Glutamatergic neuron (in vitro differentiated cells): ENCODE measurements around the gene ATP5MG. TPM values are rescaled to one million over a fixed set of nuclear protein-coding genes. Genes with fewer than 3 reads are reported as not detected.

ENCODE experiments used
- DNase-seq: peaks from one replicate; pipeline ENCODE4 v3.0.0; 2022
- H3K27ac Mint-ChIP-seq: one replicate; pipeline ENCODE4 v1.8.0; 2020; ENCODE audit warnings: mild to moderate bottlenecking, mixed read lengths, inconsistent platforms; ENCODE audit not compliant: unreplicated experiment
- H3K27me3 Mint-ChIP-seq: one replicate; pipeline ENCODE4 v1.8.0; 2020; ENCODE audit warnings: mild to moderate bottlenecking, moderate library complexity, mixed read lengths, inconsistent platforms; ENCODE audit not compliant: unreplicated experiment
- H3K36me3 Mint-ChIP-seq: one replicate; pipeline ENCODE4 v1.8.0; 2020; ENCODE audit warnings: mild to moderate bottlenecking, mixed read lengths, inconsistent platforms; ENCODE audit not compliant: unreplicated experiment
- H3K4me1 Mint-ChIP-seq: one replicate; pipeline ENCODE4 v1.8.0; 2020; ENCODE audit warnings: mild to moderate bottlenecking, low read depth, mixed read lengths, inconsistent platforms; ENCODE audit not compliant: unreplicated experiment
- H3K4me3 Mint-ChIP-seq: one replicate; pipeline ENCODE4 v1.8.0; 2020; ENCODE audit warnings: mild to moderate bottlenecking, mixed read lengths, inconsistent platforms; ENCODE audit not compliant: unreplicated experiment
- H3K9me3 Mint-ChIP-seq: one replicate; pipeline ENCODE4 v1.8.0; 2020; ENCODE audit warnings: mild to moderate bottlenecking, moderate library complexity, mixed read lengths, inconsistent platforms; ENCODE audit not compliant: unreplicated experiment
- total RNA-seq: library from RNA; stranded (reverse); fragmentation: NEBNext Ultra II Directional; extraction: Animal tissue kit (Norgen Biotek cat#: 25700); gene quantifications from one replicate; pipeline ENCODE4 v1.2.1, GENCODE V29; 2021; ENCODE audit not compliant: unreplicated experiment
- TF ChIP-seq, protein P1 (sequence below): fragments of 200-600 bp; sonication (generic); IDR thresholded peaks from one replicate; pipeline ENCODE4 v1.5.0; 2021; ENCODE audit not compliant: partially characterized antibody, unreplicated experiment

ATP5MG gene
- total RNA-seq, 1 donor from 2014 or later, result 140 TPM

GRCh38 chr11:118374729-118375128 is 26.7 kb upstream of the ATP5MG start:
- H3K4me3 Mint-ChIP-seq, result no peak overlapping the region
- H3K4me1 Mint-ChIP-seq, result no peaks in the 10 kb centered on the region
- DNase-seq, result no peak
- no peaks in the 10 kb centered on the region for H3K36me3 Mint-ChIP-seq
- no peaks in the 10 kb centered on the region for H3K27me3 Mint-ChIP-seq
- no peaks in the 10 kb centered on the region for H3K9me3 Mint-ChIP-seq
- TF ChIP-seq, protein P1, sequence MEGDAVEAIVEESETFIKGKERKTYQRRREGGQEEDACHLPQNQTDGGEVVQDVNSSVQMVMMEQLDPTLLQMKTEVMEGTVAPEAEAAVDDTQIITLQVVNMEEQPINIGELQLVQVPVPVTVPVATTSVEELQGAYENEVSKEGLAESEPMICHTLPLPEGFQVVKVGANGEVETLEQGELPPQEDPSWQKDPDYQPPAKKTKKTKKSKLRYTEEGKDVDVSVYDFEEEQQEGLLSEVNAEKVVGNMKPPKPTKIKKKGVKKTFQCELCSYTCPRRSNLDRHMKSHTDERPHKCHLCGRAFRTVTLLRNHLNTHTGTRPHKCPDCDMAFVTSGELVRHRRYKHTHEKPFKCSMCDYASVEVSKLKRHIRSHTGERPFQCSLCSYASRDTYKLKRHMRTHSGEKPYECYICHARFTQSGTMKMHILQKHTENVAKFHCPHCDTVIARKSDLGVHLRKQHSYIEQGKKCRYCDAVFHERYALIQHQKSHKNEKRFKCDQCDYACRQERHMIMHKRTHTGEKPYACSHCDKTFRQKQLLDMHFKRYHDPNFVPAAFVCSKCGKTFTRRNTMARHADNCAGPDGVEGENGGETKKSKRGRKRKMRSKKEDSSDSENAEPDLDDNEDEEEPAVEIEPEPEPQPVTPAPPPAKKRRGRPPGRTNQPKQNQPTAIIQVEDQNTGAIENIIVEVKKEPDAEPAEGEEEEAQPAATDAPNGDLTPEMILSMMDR, result no peak
- no peak overlapping the region for H3K27ac Mint-ChIP-seq

GRCh38 chr11:118375978-118376377 is 25.4 kb upstream of the ATP5MG start:
- no peaks in the 10 kb centered on the region for H3K27me3 Mint-ChIP-seq
- H3K9me3 Mint-ChIP-seq, result no peaks in the 10 kb centered on the region
- H3K4me3 Mint-ChIP-seq, result no peak overlapping the region
- no peaks in the 10 kb centered on the region for H3K36me3 Mint-ChIP-seq
- TF ChIP-seq, protein P1, result no peak
- no peaks in the 10 kb centered on the region for H3K4me1 Mint-ChIP-seq
- DNase-seq, result no peak
- H3K27ac Mint-ChIP-seq, result no peak overlapping the region

- H3K4me1 Mint-ChIP-seq, result no peaks in the 10 kb centered on the region
- H3K36me3 Mint-ChIP-seq, result no peaks in the 10 kb centered on the region
- no peak overlapping the region for H3K27ac Mint-ChIP-seq
- H3K27me3 Mint-ChIP-seq, result no peaks in the 10 kb centered on the region
- H3K9me3 Mint-ChIP-seq, result no peaks in the 10 kb centered on the region
- H3K4me3 Mint-ChIP-seq, result no peak overlapping the region
- TF ChIP-seq, protein P1, result no peak
- no peak for DNase-seq
Measured at GRCh38 chr11:118379497-118379896, 21.9 kb upstream of the ATP5MG start.

DNA sequence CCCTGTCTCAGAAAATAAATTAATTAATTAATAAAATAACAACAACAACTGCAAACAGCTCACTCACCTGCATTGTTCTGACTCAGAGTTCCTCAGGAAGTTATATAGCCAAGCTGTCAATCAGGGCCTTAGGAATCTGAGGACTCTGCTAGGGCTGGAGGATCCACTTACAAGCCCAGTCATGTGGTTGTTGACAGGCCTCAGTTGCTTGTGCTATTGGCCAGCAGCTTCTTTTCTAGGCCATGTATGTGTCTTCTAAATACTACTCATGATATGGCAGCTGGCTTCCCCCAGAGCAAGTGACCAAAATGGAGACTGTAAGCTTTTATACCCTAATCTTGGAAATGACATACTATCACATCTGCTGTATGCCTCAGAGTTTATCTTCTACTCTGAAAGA is 20.8 kb upstream of the ATP5MG start:
- Mint-ChIP-seq H3K4me3 (no peak overlapping the region), H3K9me3 (no peaks in the 10 kb centered on the region), H3K27ac (no peak overlapping the region), H3K27me3 (no peaks in the 10 kb centered on the region), H3K36me3 (no peaks in the 10 kb centered on the region), H3K4me1 (no peaks in the 10 kb centered on the region)
- DNase-seq, result no peak
- TF ChIP-seq, protein P1, result no peak

DNA sequence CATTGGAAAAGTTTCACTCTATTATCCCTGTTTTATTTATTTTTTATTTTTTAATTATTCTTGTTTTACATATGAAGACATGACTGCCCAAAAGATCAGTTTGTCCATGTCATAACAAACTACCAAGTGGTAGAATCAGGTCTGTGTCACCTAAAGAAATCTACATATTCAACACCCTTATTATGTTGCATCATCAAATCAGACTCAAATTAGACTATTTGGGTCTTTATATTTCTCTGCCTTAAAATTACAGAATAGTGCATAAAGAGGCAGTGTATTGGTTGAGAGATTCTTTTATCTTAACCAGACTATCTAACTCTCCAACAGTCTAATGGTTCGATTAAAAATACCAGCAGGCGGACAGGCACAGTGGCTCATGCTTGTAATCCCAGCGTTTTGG is 18.5 kb upstream of the ATP5MG start:
- H3K36me3 Mint-ChIP-seq, result no peaks in the 10 kb centered on the region
- TF ChIP-seq, protein P1, result no peak
- H3K27me3 Mint-ChIP-seq, result no peaks in the 10 kb centered on the region
- H3K4me1 Mint-ChIP-seq, result no peaks in the 10 kb centered on the region
- H3K27ac Mint-ChIP-seq, result no peak overlapping the region
- no peak for DNase-seq
- H3K4me3 Mint-ChIP-seq, result no peak overlapping the region
- H3K9me3 Mint-ChIP-seq, result no peaks in the 10 kb centered on the region
